A549 (cell line): ENCODE measurements around the gene SRRT.

Experiments used
- BCL3 ChIP-seq: fragments of >200 bp; sonication (Bioruptor Twin); formaldehyde crosslinking; IDR thresholded peaks from 3 replicates; pipeline ENCODE4 v1.6.1; 2016
- CTCF ChIP-seq: fragments of >200 bp; sonication (Bioruptor Twin); formaldehyde crosslinking; IDR thresholded peaks from 3 replicates; pipeline ENCODE4 v1.5.1; 2016
- ELK1 ChIP-seq: fragments of 150-350 bp; IDR thresholded peaks from 2 replicates; pipeline ENCODE4 v1.6.1; 2014; ENCODE audit warnings: low read depth, mild to moderate bottlenecking, low read length
- FOSB ChIP-seq: fragments of 250-450 bp; sonication (Bioruptor Pico); IDR thresholded peaks from 2 replicates; pipeline ENCODE4 v1.5.0; 2020; ENCODE audit warnings: mild to moderate bottlenecking, moderate library complexity
- POLR2A ChIP-seq: IDR thresholded peaks from 2 replicates; pipeline ENCODE4 v1.6.1; 2012; ENCODE audit warnings: mild to moderate bottlenecking, low read length
- RAD21 ChIP-seq, 2 experiments: fragments of >200 bp in 1 of 2; sonication (Bioruptor Twin) in 1 of 2; formaldehyde crosslinking in 1 of 2; IDR thresholded peaks in 1 of 2; conservative IDR thresholded peaks in 1 of 2; 2 replicates in 1 of 2; 3 replicates in 1 of 2; pipeline ENCODE4 v1.6.1; 2012 to 2018; ENCODE audit warnings: inconsistent platforms in 1 of 2

GRCh38 chr7:100911484-100911883 is 36.6 kb downstream of the SRRT start:
- TF ChIP-seq CTCF: no peak
- no peak for TF ChIP-seq POLR2A
- TF ChIP-seq FOSB (CRISPR knock-in tag): no peak
- no peak for TF ChIP-seq BCL3
- TF ChIP-seq RAD21 (conservative IDR thresholded peaks at IDR 0.05 in 1 of 2, IDR thresholded peaks at IDR 0.05 in 1 of 2): no peak
- no peak for TF ChIP-seq ELK1
